ENCODE results near the gene HSD17B10.
"Not testable (repeated sequence)": the region's sequence is repeated elsewhere in the genome, so short reads cannot be mapped to it uniquely, and the experiment has no call there.

HSD17B10 gene

DNA sequence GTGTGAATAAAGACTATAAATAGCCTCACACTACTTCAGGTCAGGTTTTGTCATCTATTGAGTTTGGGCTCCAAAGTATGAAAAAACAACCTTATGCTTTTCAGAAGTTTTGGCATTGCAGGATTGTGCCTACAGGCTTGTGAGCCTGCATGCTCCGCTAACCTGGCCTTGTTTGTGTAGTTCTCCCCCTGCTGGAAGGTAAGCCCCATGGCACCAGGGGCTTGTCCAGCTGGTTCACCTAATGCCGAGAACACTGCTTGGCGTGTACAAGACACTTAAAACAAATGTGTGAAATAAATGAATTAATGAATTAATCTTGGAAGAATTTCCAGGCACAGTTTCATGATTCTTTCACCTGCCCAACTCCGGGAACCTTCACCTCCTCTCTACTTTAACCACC is 1.8 kb upstream of the HSD17B10 start:
- H3K36me3 ChIP-seq (ENCODE audit: control insufficient read depth, insufficient read depth, low read length, severe bottlenecking), result peaks cover 15% of the 10 kb centered on the region
- no peak overlapping the region for H3K4me3 ChIP-seq (ENCODE audit: low read length)
- no peak overlapping the region for H3K9ac ChIP-seq (ENCODE audit: low read length)
- H3K4me1 ChIP-seq (ENCODE audit: control insufficient read depth, insufficient read depth, low read length), result peaks cover 18% of the 10 kb centered on the region
- DNase-seq (ENCODE audit: low read depth), result peak; percentile 79
- no peaks in the 10 kb centered on the region for H3K9me3 ChIP-seq (ENCODE audit: control insufficient read depth, low read length)
- peaks cover 21% of the 10 kb centered on the region for H3K27me3 ChIP-seq (replicated peaks; ENCODE audit: control insufficient read depth, insufficient read depth, low read length)

DNA sequence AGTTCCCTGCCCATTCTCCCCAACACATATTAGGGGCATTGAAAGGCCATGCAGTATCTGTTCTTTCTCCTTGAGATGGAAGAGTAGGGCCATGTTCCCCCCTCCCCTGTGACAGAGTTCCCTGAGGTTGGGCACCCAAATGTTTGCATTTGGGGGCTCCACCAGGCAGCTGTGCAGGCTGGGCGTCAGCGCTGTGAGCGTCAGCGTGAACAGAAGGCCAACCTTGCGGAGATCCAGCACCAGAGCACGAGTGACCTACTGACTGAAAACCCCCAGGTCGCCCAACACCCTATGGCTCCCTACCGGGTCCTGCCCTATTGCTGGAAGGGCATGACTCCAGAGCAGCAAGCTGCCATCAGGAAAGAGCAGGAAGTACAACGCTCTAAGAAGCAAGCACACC is 3.9 kb downstream of the HSD17B10 start:
- H3K4me3 ChIP-seq (ENCODE audit: low read length), result no peak overlapping the region
- DNase-seq (ENCODE audit: low read depth), result no peak
- H3K27me3 ChIP-seq (replicated peaks; ENCODE audit: control insufficient read depth, insufficient read depth, low read length), result no peaks in the 10 kb centered on the region

DNA sequence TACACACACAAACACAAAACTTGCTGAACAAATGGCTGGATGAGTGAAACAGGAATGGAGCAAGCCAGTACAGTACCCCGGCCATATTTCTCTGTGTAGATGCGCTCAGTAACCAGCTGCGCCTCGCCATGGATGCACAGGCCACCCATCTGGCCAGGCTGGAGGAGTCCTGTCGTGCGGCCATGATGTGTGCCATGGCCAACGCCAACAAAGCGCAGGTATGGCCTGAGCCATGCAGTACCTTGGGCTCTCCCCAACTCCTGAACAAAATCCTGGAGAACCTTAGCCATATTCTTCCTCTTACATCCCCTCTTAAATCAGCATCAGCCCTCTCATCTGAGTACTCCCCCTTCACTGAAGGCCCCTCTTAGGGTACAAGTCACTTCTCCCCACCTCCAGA is 4.4 kb downstream of the HSD17B10 start:
- Histone ChIP-seq H3K36me3 (ENCODE audit: control insufficient read depth, insufficient read depth, low read length, severe bottlenecking) (peaks cover 29% of the 10 kb centered on the region), H3K4me1 (ENCODE audit: control insufficient read depth, insufficient read depth, low read length) (peaks cover 8% of the 10 kb centered on the region), H3K27me3 (replicated peaks; ENCODE audit: control insufficient read depth, insufficient read depth, low read length) (no peaks in the 10 kb centered on the region), H3K9me3 (ENCODE audit: control insufficient read depth, low read length) (no peaks in the 10 kb centered on the region), H3K9ac (ENCODE audit: low read length) (no peak overlapping the region), H3K4me3 (ENCODE audit: low read length) (no peak overlapping the region)
- DNase-seq (ENCODE audit: low read depth), result no peak

More for the DNA sequence above, 3.9 kb downstream of the HSD17B10 start:
- no peak overlapping the region for H3K9ac ChIP-seq (ENCODE audit: low read length)
- H3K36me3 ChIP-seq (ENCODE audit: control insufficient read depth, insufficient read depth, low read length, severe bottlenecking), result peaks cover 29% of the 10 kb centered on the region
- no peaks in the 10 kb centered on the region for H3K9me3 ChIP-seq (ENCODE audit: control insufficient read depth, low read length)
- H3K4me1 ChIP-seq (ENCODE audit: control insufficient read depth, insufficient read depth, low read length), result peaks cover 10% of the 10 kb centered on the region

DNA sequence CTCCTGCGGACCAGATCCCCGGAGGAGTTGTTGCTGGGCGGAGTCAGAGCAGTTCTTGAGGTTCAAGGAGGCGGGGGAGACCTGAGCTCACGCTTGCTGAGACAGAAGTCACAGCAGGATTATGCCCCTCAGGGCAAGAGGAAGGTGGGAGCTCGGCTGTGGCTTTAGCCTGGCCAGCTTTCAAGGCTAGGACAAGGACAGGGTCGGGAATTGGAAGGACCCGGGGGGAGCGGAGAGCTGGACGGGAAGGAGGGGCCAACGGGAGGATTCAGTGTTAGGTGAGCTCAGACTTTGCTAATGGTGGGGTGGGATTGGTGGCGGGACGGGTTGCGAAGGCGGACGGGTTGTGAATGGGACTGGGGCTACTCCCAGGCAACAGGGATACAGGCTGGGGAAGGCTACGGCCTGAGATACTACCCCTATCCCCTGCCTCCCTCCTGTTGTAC is 11.3 kb downstream of the HSD17B10 start, which contains the start of gene RIBC1:
Gene RIBC1 (plus strand): TSS at position 13 of the 446 bp plus-strand sequence. CDS start 3,404 bp downstream, outside the sequence.
- H3K9me3 ChIP-seq (ENCODE audit: control insufficient read depth, low read length), result no peaks in the 10 kb centered on the region
- H3K36me3 ChIP-seq (ENCODE audit: control insufficient read depth, insufficient read depth, low read length, severe bottlenecking), result no peaks in the 10 kb centered on the region
- H3K9ac ChIP-seq (ENCODE audit: low read length), result peak within 1 kb of the TSS; percentile 91
- H3K4me3 ChIP-seq (ENCODE audit: low read length), result peak within 1 kb of the TSS; percentile 92
- H3K27me3 ChIP-seq (replicated peaks; ENCODE audit: control insufficient read depth, insufficient read depth, low read length), result no peaks in the 10 kb centered on the region
- peaks cover 10% of the 10 kb centered on the region for H3K4me1 ChIP-seq (ENCODE audit: control insufficient read depth, insufficient read depth, low read length)
- no peak for DNase-seq (ENCODE audit: low read depth)

DNA sequence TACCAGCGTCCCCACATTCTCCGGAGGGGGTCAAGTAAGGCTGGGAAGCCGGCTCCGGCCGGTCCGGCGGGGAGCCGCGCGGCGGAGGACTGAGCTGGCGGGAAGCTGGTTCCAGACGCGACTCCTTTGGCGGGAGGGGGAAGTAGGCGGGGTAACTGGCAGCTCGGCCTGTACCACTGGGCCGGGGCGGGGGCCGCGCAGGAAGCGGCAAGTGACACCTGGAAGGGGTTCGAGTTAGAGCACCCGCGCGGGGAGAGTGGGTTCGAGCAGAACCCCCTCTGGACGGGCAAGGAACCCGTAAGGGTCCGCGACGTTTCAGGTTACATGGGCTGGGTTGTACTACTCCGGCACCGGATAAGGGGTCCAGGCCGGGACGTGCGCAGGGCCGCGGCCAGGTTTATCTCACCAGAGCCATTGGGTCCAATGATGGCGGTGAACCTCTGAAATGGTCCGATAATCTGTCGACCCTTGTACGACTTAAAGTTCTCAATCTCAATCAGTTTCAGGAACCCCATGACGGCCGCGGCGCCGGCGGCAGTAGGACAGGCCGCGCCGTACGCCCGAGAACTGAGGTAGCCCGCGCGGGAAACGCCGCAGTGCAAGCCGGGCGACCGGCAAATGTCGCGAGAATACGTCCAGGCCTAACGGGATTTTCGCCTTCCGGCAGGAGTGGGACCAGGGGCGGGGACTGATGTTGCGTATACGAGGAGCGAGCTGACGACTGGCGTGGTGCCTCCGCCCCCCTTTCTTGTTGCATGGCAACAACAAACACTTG is 11.9 kb downstream of the HSD17B10 start, which contains the start of gene SMC1A:
Gene SMC1A (minus strand): TSS at position 569 of the 775 bp plus-strand sequence. CDS start 54 bp downstream, at position 515.
- Histone ChIP-seq H3K27me3 (replicated peaks; ENCODE audit: control insufficient read depth, insufficient read depth, low read length) (no peaks in the 10 kb centered on the region), H3K4me1 (ENCODE audit: control insufficient read depth, insufficient read depth, low read length) (peaks cover 10% of the 10 kb centered on the region), H3K9ac (ENCODE audit: low read length) (peak within 1 kb of the TSS; percentile 91), H3K9me3 (ENCODE audit: control insufficient read depth, low read length) (no peaks in the 10 kb centered on the region), H3K4me3 (ENCODE audit: low read length) (peak within 1 kb of the TSS; percentile 92), H3K36me3 (ENCODE audit: control insufficient read depth, insufficient read depth, low read length, severe bottlenecking) (no peaks in the 10 kb centered on the region)
- DNase-seq (ENCODE audit: low read depth), result peak; percentile 100

DNA sequence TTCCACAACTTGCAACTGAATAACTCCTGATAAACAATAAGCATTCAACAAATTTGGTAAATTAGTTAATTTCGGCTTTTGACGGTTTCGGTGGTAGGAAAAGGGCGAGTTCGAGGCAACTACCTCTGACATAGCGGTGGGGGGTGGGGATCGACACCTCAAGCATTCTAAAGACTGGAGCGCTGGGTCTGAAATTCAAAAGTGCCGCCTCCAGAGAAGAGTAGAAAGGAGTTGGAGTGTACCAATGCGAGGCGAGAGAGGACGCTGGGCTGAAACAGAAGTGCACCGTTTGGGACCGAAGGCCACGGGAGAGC is 12.4 kb downstream of the HSD17B10 start:
- DNase-seq (ENCODE audit: low read depth), result peak; percentile 78
- Histone ChIP-seq H3K4me1 (ENCODE audit: control insufficient read depth, insufficient read depth, low read length) (peaks cover 10% of the 10 kb centered on the region), H3K27me3 (replicated peaks; ENCODE audit: control insufficient read depth, insufficient read depth, low read length) (no peaks in the 10 kb centered on the region), H3K9ac (ENCODE audit: low read length) (peak overlapping the region; percentile 91), H3K9me3 (ENCODE audit: control insufficient read depth, low read length) (no peaks in the 10 kb centered on the region), H3K36me3 (ENCODE audit: control insufficient read depth, insufficient read depth, low read length, severe bottlenecking) (no peaks in the 10 kb centered on the region), H3K4me3 (ENCODE audit: low read length) (peak overlapping the region; percentile 92)

DNA sequence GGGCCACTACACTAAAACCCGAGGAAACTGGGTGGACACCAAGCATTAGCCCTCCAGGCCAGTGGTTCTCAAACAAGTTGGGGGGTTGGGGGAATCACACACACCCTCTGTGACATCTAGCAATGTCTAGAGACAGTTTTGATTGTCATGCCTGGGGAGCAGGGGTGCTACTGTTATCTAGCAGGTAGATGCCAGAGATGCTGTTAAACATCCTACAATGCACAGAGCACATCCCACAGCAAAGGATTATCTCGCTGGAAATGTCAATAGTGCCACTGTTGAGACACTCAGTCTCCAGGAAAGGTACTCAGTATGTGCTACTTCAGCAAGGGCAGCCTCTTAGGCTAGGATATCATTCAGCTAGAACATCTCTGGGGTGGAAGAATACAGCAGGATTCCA is 13.0 kb downstream of the HSD17B10 start:
- H3K9ac ChIP-seq (ENCODE audit: low read length), result peak overlapping the region; percentile 91
- no peaks in the 10 kb centered on the region for H3K9me3 ChIP-seq (ENCODE audit: control insufficient read depth, low read length)
- peaks cover 10% of the 10 kb centered on the region for H3K4me1 ChIP-seq (ENCODE audit: control insufficient read depth, insufficient read depth, low read length)
- H3K4me3 ChIP-seq (ENCODE audit: low read length), result peak overlapping the region; percentile 92
- H3K36me3 ChIP-seq (ENCODE audit: control insufficient read depth, insufficient read depth, low read length, severe bottlenecking), result no peaks in the 10 kb centered on the region
- no peak for DNase-seq (ENCODE audit: low read depth)
- no peaks in the 10 kb centered on the region for H3K27me3 ChIP-seq (replicated peaks; ENCODE audit: control insufficient read depth, insufficient read depth, low read length)

DNA sequence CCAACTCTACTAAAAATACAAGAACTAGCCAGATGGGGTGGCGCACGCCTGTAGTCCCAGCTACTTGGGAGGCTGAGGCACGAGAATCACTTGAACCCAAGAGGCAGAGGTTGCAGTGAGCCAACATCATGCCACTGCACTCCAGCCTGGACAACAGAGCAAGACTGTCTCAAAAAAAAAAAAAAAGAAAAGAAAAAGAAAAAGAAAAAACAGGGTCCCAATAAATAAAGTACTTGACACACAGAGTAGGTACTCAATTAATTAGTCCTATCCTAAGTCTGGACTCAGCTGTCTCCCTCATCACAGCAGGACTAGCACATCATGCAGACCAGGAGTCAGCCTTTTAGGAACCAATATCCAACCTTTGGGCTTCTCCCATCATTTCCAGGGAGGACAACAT is 13.8 kb downstream of the HSD17B10 start:
- not testable (repeated sequence) for H3K27me3 ChIP-seq (replicated peaks; ENCODE audit: control insufficient read depth, insufficient read depth, low read length)

DNA sequence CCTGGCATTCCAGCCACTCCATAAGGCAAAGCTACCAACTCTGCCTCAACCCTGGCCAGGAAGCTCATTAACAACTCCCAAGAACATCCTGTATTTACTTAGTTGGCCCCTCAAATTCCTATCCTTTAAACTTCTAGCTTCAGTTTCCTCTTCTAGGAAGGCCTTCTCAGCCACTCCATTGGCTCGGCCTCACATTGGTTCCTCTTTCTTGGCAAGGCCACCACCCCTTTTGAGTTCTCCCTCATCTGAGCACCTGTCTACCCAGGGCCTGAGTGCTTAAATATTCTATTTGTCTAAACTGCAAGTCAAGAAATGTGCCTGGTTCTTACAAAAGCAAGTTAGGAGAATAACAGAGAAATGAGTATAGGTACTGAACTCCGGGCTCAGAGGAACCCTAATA is 21.7 kb downstream of the HSD17B10 start:
- no peak for DNase-seq (ENCODE audit: low read depth)

More for the DNA sequence above, 13.8 kb downstream of the HSD17B10 start:
- not testable (repeated sequence) for DNase-seq (ENCODE audit: low read depth); H3K4me3 ChIP-seq (ENCODE audit: low read length); H3K9ac ChIP-seq (ENCODE audit: low read length); H3K9me3 ChIP-seq (ENCODE audit: control insufficient read depth, low read length); H3K36me3 ChIP-seq (ENCODE audit: control insufficient read depth, insufficient read depth, low read length, severe bottlenecking)
- H3K4me1 ChIP-seq (ENCODE audit: control insufficient read depth, insufficient read depth, low read length), result peaks cover 10% of the 10 kb centered on the region

DNA sequence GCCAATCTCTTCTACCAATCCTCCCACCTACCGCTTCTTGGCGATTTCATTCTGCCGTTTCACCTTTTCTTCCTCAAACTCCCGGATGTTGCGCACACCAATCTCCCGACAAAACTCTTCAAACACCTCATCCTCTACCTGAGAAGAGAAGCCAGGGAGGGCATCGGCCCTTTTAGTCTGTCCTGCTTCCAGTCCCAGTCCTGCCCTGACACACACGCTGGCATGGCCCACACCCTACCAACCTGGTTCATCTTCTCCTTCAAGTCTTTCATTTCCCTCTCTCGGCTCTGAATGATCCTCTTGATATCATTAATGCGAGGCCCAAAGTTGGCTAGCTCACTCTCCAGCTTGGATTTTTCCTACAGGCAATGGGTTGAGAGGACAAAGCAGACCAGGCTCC is 30.6 kb downstream of the HSD17B10 start:
- no peak for DNase-seq (ENCODE audit: low read depth)
- Histone ChIP-seq H3K36me3 (ENCODE audit: control insufficient read depth, insufficient read depth, low read length, severe bottlenecking) (peaks cover 88% of the 10 kb centered on the region), H3K9ac (ENCODE audit: low read length) (no peak overlapping the region), H3K27me3 (replicated peaks; ENCODE audit: control insufficient read depth, insufficient read depth, low read length) (no peaks in the 10 kb centered on the region), H3K4me1 (ENCODE audit: control insufficient read depth, insufficient read depth, low read length) (no peaks in the 10 kb centered on the region), H3K9me3 (ENCODE audit: control insufficient read depth, low read length) (no peaks in the 10 kb centered on the region), H3K4me3 (ENCODE audit: low read length) (no peak overlapping the region)

More for the DNA sequence above, 21.7 kb downstream of the HSD17B10 start:
- Histone ChIP-seq H3K9ac (ENCODE audit: low read length) (no peak overlapping the region), H3K36me3 (ENCODE audit: control insufficient read depth, insufficient read depth, low read length, severe bottlenecking) (peaks cover 67% of the 10 kb centered on the region), H3K9me3 (ENCODE audit: control insufficient read depth, low read length) (no peaks in the 10 kb centered on the region), H3K4me1 (ENCODE audit: control insufficient read depth, insufficient read depth, low read length) (no peaks in the 10 kb centered on the region), H3K4me3 (ENCODE audit: low read length) (no peak overlapping the region), H3K27me3 (replicated peaks; ENCODE audit: control insufficient read depth, insufficient read depth, low read length) (no peaks in the 10 kb centered on the region)

DNA sequence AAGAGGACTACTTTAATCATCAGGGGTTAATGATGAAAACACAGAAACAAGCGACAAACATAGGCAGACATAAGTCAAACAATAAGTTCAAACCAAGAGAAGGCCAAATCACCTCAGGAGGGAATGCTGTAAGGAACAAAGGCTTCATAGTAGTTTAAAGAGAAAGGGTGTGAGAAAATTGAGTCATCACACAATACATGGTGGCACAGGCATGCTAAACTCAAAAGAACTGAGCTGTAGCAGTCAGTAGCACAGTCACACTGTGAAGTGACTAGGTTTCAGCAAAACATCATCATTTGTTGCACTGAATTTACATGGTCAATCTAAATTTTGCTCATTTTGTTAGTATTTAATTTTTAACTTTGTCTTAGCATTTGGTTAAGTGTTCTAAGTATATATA is 36.0 kb downstream of the HSD17B10 start:
- no peak for DNase-seq (ENCODE audit: low read depth)

More for the DNA sequence above, 36.0 kb downstream of the HSD17B10 start:
- no peaks in the 10 kb centered on the region for H3K4me1 ChIP-seq (ENCODE audit: control insufficient read depth, insufficient read depth, low read length)
- no peaks in the 10 kb centered on the region for H3K27me3 ChIP-seq (replicated peaks; ENCODE audit: control insufficient read depth, insufficient read depth, low read length)
- H3K4me3 ChIP-seq (ENCODE audit: low read length), result no peak overlapping the region
- H3K9me3 ChIP-seq (ENCODE audit: control insufficient read depth, low read length), result no peaks in the 10 kb centered on the region
- H3K9ac ChIP-seq (ENCODE audit: low read length), result no peak overlapping the region
- H3K36me3 ChIP-seq (ENCODE audit: control insufficient read depth, insufficient read depth, low read length, severe bottlenecking), result peaks cover 49% of the 10 kb centered on the region
